Aorta (tissue), 5 donors: ENCODE measurements around the gene PAPOLB. TPM values are rescaled to one million over a fixed set of nuclear protein-coding genes. Genes with fewer than 3 reads are reported as not detected.

Experiments
- ATAC-seq: fragments of 200-7000 bp; cut with Tn5 transposase; one replicate; pipeline ENCODE4 v1.9.1; 2022; ENCODE audit warnings: moderate library complexity; ENCODE audit not compliant: low FRiP score
- DNase-seq, 2 donors: peaks; one replicate each; pipeline ENCODE4 v3.0.0-alpha.2; 2020
- H3K27ac ChIP-seq, 2 donors: one replicate each; pipeline ENCODE4 v1.5.1; 2013; ENCODE audit warnings: low read length in 2 of 2, mild to moderate bottlenecking in 2 of 2, moderate library complexity in 2 of 2, control low read depth in 1 of 2, inconsistent platforms in 1 of 2, low read depth in 1 of 2
- H3K27me3 ChIP-seq, 2 donors: one replicate each; pipeline ENCODE4 v1.6.1; 2013; ENCODE audit warnings: control low read depth in 1 of 2, low read length in 1 of 2, mild to moderate bottlenecking in 1 of 2, moderate library complexity in 1 of 2; ENCODE audit not compliant: insufficient read depth in 2 of 2, control insufficient read depth in 1 of 2
- H3K36me3 ChIP-seq, 2 donors: one replicate each; pipeline ENCODE4 v1.6.1; 2013; ENCODE audit warnings: control low read depth in 1 of 2, low read length in 1 of 2, mild to moderate bottlenecking in 1 of 2; ENCODE audit not compliant: insufficient read depth in 2 of 2, control insufficient read depth in 1 of 2
- H3K4me1 ChIP-seq, 2 donors: one replicate each; pipeline ENCODE4 v1.6.1; 2013; ENCODE audit warnings: low read length in 2 of 2, control low read depth in 1 of 2, mild to moderate bottlenecking in 1 of 2, moderate library complexity in 1 of 2; ENCODE audit not compliant: insufficient read depth in 2 of 2, control insufficient read depth in 1 of 2
- H3K4me3 ChIP-seq, 2 donors: one replicate each; pipeline ENCODE4 v1.5.1; 2013; ENCODE audit warnings: low read length in 2 of 2, control low read depth in 1 of 2, mild to moderate bottlenecking in 1 of 2
- H3K9me3 ChIP-seq: one replicate; pipeline ENCODE4 v1.6.1; 2013; ENCODE audit warnings: mild to moderate bottlenecking, low read length; ENCODE audit not compliant: control insufficient read depth
- WGBS, 2 donors: extraction: QIAGEN DNeasy Blood & Tissue Kit; methylation state at CpG; one replicate each; pipeline ENCODE4 v1.1.7; 2013; 5-methylcytosine and 5-hydroxymethylcytosine counted together
- intact Hi-C, 2 donors: fragments of 100-400 bp; cut with DNase I; formaldehyde crosslinking; loops; one replicate each; pipeline versions ENCODE4 v1.14.2 to v1.15.0; 2022
- polyA plus RNA-seq, 2 donors: library from polyadenylated mRNA; stranded (reverse); fragments of 200-250 nt; gene quantifications; one replicate each; pipeline ENCODE4 v1.2.3, GENCODE V29; 2013
- total RNA-seq, 2 donors: library from RNA; stranded (reverse); fragmentation: NEBNext Ultra II Directional; extraction: Animal tissue kit (Norgen Biotek cat#: 25700); gene quantifications; one replicate each; pipeline ENCODE4 v1.2.1, GENCODE V29; 2021
- donor health status: healthy with polysubstance abuse.
- donor health status: Bipolar disorder and iron deficiency.
- donor health status: DM: no; HTN: no; CAD: no.
- donor health status: DM: no; HTN: no; CAD: no.
- donor health status: DM: yes; HTN: yes; CAD: no.

Gene PAPOLB
- total and polyA plus RNA-seq, 4 donors = 0.25 to 0.54 (median 0.26) TPM; not detected in 1

DNA sequence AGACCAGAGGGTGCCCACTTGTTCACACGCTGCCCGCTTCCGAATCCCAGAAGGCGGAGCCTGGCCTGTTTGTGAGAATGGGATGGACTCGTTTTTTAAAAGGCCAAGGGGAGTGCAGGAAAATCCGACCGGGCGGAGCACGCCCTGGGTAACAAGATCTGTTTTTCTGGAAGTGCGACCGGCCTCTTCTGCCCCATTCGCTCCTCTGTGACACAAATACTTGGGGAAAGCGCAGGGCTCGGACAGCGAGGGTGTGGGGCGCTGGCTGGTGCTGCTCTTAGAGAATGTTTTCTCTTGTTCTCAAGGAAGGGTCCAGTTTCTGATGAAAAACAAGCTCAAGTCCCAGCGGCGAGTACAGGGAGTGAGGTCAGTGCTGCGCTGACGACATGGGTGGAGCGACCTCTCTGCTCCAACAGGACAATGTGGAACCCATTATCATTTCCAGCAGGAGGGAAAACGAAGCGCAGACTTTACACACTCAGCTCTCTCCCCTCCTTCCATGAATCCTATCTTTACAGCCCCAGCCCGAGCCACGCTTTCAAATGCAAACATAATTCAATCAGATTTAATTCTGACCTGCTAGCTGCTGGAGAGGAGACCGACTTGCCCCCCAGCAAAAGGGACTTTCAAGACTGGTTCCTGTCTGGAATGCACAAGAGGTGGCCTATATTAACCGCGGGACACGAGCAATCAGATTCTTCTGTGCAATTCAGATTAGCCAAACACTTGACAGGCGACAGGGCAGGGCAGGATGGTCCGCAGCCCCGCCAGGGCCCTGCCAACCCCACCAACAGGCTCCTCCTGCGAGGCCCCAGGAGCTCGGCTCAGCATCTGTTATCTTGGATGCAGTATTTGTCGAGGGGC is 20.6 kb upstream of the PAPOLB start:
- no peaks in the 10 kb centered on the region for H3K36me3 ChIP-seq
- ATAC-seq (peak; percentile 79), DNase-seq (peak; percentile 83 to 89)
- peak overlapping the region; percentile 74 to 85 for H3K4me3 ChIP-seq
- peak overlapping the region; percentile 29 to 39 for H3K27ac ChIP-seq
- 1% methylated on average over 35 of the region's 35 CpGs for WGBS, 2 donors
- intact Hi-C loops = loop anchor here (2.0 to 5.0 kb wide), 2 partner anchors 84 to 85 kb away; no protein-coding TSS in a partner anchor
- no peaks in the 10 kb centered on the region for H3K9me3 ChIP-seq
- H3K4me1 ChIP-seq = peaks cover 0 to 1% of the 10 kb centered on the region in 2 donors
- no peaks in the 10 kb centered on the region for H3K27me3 ChIP-seq

DNA sequence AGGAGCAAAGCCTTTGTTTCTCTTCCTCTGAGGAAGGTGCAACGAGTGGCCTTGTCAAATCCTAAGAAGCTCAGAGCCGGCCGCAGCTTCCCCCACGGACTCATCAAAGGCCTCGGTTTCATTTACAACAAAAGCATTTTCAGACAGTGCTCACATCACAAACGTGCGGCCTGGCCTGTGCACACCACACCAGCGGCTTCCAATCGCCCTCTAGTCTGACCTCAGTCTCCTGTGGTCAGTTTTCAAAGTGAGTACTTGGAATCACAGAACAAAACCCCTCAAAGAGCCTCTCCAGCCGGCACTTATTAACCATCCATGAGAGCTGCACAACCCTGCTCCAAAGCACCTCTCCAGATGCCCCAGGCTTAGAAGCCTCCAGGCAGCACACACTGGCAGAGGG is 18.4 kb upstream of the PAPOLB start:
- no peak overlapping the region for H3K27ac ChIP-seq
- 81 to 85% methylated on average over 10 of the region's 10 CpGs for WGBS, 2 donors
- no peaks in the 10 kb centered on the region for H3K36me3 ChIP-seq
- ATAC-seq = no peak
- no peak overlapping the region for H3K4me3 ChIP-seq
- H3K4me1 ChIP-seq = peaks cover 0 to 1% of the 10 kb centered on the region in 2 donors
- no peaks in the 10 kb centered on the region for H3K9me3 ChIP-seq
- no peaks in the 10 kb centered on the region for H3K27me3 ChIP-seq
- DNase-seq = peak in 1 of 2 donors; percentile 62
- intact Hi-C loops = loop anchor here in 1 of 2 donors (5.0 kb wide), 1 partner anchor 83 kb away; no protein-coding TSS in a partner anchor

DNA sequence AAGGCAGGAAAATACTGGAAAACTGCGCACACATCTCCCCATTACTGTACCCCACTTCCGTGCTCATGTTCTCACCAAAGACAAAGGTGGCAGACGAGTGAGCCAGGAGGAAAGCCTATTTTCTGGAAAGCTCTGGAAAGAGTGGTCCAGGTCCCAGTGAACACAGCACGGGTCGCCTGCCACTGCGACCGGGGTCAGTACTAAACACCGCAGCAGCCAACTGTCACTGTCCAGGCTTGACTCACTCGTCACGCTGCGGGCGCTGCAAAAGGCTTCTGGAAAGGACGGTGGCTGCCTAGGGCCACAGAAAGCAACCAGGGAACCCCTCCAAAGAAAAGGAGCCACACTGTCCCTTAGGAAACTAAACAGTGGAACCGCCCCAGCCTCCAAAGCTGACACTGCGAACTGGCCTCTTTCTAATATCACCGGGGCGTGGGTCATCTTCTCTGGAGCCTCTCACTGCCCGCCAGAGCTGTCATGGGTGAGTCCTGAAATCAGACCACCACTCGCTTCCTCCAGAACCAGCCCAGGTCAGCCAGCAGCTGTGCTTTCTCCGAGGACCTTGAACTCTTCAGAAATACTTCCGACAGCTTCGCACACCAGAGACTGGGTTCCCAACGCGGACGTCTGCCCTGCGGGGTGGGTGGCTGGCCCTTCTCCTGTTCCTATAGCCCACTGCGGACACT is 17.7 kb upstream of the PAPOLB start:
- H3K36me3 ChIP-seq = no peaks in the 10 kb centered on the region
- DNase-seq (peak in 1 of 2 donors; percentile 70), ATAC-seq (no peak)
- peaks cover 0 to 1% of the 10 kb centered on the region in 2 donors for H3K4me1 ChIP-seq
- H3K27me3 ChIP-seq = no peaks in the 10 kb centered on the region
- no peak overlapping the region for H3K27ac ChIP-seq
- no peaks in the 10 kb centered on the region for H3K9me3 ChIP-seq
- H3K4me3 ChIP-seq = no peak overlapping the region
- 83 to 84% methylated on average over 27 of the region's 27 CpGs for WGBS, 2 donors
- intact Hi-C loops = loop anchor here in 1 of 2 donors (5.0 kb wide), 1 partner anchor 82 kb away; no protein-coding TSS in a partner anchor

DNA sequence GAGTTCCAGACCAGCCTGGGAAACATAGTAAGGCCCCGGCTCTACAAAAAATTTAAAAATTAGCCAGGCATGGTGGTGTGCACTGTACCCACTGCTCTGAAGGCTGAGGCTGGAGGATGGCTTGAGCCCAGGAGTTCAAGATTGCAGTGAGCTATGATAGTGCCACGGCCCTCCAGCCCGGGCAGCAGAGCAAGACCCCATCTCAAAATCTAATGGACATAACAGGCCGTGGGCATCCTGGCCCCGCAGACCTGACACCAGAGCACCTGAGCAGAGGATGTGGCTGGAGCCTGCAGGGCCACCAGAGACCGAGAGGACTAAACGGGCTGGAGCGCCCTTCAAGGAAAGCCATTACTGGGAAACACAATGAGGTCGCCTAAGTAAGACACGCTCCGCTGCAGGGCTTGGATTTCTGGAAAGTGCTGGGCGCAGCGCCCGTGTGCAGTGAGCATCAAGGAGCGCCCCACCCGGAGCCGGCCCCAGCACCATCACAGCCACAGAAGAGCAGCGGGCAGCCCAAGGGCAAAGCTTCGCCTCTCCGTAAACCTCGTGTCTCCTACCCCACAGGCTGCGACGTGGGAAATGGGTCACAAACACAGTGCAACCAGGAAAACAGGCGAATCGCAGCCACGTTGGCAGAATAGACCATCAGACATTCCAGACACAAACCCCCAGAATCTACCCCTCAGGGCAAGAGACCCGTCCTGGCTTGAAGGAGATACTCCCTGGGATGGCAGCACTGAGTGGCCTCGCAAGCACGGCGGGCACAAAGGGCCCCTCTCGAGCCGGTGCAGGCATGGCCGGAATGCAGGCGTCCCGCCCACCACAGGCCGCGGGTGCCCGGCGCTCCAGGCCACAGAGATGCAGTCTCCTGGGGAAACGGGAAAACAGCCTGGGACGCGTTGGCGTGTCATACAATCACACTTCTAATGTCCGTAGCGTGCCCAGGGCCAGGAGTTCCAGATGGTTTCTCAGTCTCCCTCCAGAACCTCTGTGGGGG is 16.8 kb upstream of the PAPOLB start:
- Histone ChIP-seq H3K27ac (no peak overlapping the region), H3K4me1 (peaks cover 0 to 1% of the 10 kb centered on the region in 2 donors), H3K4me3 (no peak overlapping the region), H3K9me3 (no peaks in the 10 kb centered on the region), H3K27me3 (no peaks in the 10 kb centered on the region), H3K36me3 (no peaks in the 10 kb centered on the region)
- ATAC-seq (no peak), DNase-seq (peak in 1 of 2 donors; percentile 74)
- intact Hi-C loops = no loop called here
- WGBS, 2 donors = 79 to 82% methylated on average over 45 of the region's 45 CpGs

DNA sequence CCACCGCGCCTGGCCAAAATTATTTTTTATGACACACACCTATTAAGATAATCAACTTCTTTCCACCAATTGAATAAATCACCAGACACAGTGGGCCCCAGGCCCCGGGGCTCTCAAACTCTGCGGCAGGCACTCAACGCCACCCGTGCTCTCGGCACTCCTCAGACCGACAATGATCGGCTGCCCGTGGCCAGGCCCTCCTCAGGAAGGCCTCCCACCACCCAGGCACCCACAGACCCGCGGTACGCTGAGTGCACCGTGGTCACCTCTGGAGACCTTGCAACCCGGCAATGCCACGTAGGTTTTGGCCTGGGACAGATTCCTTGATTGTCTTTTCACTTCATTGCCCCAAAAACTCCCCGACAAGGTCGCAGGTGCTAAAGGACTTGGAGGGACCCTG is 14.8 kb upstream of the PAPOLB start:
- Histone ChIP-seq H3K9me3 (no peaks in the 10 kb centered on the region), H3K36me3 (no peaks in the 10 kb centered on the region), H3K27ac (no peak overlapping the region), H3K4me1 (no peaks in the 10 kb centered on the region), H3K27me3 (no peaks in the 10 kb centered on the region), H3K4me3 (no peak overlapping the region)
- ATAC-seq = no peak
- intact Hi-C loops = no loop called here
- DNase-seq = peak in 1 of 2 donors; percentile 63
- WGBS, 2 donors = 98% methylated on average over 18 of the region's 18 CpGs

DNA sequence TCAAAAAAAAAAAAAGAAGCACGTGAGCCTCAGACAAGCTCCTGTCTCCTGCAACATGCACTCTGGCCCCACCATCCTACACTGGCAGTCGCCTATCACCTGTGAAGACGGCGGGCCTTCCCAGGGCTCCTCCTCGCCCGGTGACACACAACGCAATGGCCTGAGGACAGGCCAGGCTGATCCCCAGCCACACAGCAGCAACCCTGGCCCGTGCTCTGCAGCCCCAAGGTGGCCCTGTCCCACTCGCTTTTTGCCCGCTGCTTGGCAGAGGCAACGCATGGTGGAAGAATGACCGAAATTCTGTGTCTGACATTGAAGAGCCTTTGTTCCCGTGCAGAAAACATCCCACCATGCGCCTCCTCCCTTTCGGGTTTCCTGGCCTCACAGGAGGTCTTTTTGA is 13.6 kb upstream of the PAPOLB start:
- no peaks in the 10 kb centered on the region for H3K36me3 ChIP-seq
- ATAC-seq = no peak
- no peak overlapping the region for H3K27ac ChIP-seq
- peak in 1 of 2 donors; percentile 62 for DNase-seq
- H3K27me3 ChIP-seq = no peaks in the 10 kb centered on the region
- H3K9me3 ChIP-seq = no peaks in the 10 kb centered on the region
- 96 to 97% methylated on average over 15 of the region's 15 CpGs for WGBS, 2 donors
- no peak overlapping the region for H3K4me3 ChIP-seq
- no peaks in the 10 kb centered on the region for H3K4me1 ChIP-seq
- intact Hi-C loops = no loop called here

DNA sequence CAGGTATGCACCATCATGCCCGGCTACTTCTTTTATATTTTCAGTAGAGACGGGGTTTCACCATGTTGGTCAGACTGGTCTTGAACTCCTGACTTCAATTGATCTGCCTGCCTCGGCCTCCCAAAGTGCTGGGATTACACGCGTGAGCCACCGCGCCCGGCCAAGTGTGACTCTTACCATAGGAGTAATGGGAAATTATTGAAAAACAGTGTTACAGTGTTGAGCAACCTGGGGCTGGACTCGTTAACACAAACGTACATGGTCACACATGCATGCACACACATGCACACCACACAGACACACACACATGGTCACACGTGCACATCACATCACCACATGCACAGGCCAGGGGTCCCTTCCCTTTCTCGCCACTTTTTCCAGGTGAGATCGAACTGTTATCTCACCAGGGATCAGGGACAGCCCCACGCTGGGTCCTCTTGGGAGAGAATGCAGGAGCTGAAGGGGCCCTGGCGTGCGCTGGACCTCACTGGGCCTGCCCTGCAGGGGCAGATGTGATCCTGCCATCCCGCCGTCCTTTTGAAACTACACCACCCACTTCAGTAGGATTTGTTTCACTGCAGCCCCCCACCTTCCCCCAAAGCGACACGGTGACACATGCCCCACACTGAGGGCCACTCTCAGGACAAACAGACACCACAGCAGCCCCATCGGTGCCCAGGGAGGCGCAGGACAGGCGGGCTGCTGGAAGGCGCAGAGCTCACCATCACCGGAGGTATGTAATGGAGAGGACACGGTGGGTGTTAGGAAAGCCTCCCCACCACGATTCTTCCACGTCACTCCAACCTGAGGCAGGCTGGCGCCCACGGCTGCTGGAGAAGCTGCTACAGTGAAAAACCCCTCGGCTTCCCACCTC is 11.5 kb upstream of the PAPOLB start:
- intact Hi-C loops = no loop called here
- no peaks in the 10 kb centered on the region for H3K36me3 ChIP-seq

More for the DNA sequence above, 11.5 kb upstream of the PAPOLB start:
- Histone ChIP-seq H3K4me1 (no peaks in the 10 kb centered on the region), H3K9me3 (peaks cover 1% of the 10 kb centered on the region), H3K27me3 (no peaks in the 10 kb centered on the region), H3K4me3 (no peak overlapping the region), H3K27ac (no peak overlapping the region)
- 94 to 95% methylated on average over 31 of the region's 31 CpGs for WGBS, 2 donors
- ATAC-seq (no peak), DNase-seq (peak in 1 of 2 donors; percentile 55)
